ENCODE data around the gene ACTN4.
A peak's percentile ranks its signal among the peaks of the same experiment; 100 is the strongest.

ACTN4 gene

GRCh38 chr19:38730731-38731589 is 83.5 kb downstream of the ACTN4 start:
- intact Hi-C loops (cut with DNase I): no loop called here
- peak in 6 of 10 donors; percentile 5 to 65 (median 32) for DNase-seq

- intact Hi-C loops (cut with DNase I): no loop called here
- DNase-seq: peak in 6 of 10 donors; percentile 5 to 81 (median 30)
Observed at GRCh38 chr19:38731654-38732301, 84.3 kb downstream of the ACTN4 start.

DNA sequence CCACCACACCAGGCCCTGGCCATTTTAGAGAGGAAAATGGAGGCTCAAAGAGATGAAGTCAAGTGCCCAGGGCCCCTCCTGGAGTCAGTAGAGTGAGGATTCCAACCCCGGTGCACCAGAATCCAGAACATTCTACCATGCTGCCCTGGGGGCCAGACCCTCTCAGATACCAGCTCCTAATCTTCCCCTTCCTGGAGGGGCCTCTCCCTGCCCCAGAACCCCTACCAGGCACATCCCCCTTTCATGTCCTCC is 85.7 kb downstream of the ACTN4 start:
- DNase-seq: peak in 1 of 10 donors; percentile 6
- intact Hi-C loops (cut with DNase I): no loop called here

GRCh38 chr19:38733493-38734175 is 86.2 kb downstream of the ACTN4 start:
- intact Hi-C loops (cut with DNase I): no loop called here
- DNase-seq: peak in 5 of 10 donors; percentile 5 to 80 (median 63)

- peak in 1 of 10 donors; percentile 62 for DNase-seq
- intact Hi-C loops (cut with DNase I): no loop called here
Observed at GRCh38 chr19:38734176-38734425, 86.7 kb downstream of the ACTN4 start.

DNA sequence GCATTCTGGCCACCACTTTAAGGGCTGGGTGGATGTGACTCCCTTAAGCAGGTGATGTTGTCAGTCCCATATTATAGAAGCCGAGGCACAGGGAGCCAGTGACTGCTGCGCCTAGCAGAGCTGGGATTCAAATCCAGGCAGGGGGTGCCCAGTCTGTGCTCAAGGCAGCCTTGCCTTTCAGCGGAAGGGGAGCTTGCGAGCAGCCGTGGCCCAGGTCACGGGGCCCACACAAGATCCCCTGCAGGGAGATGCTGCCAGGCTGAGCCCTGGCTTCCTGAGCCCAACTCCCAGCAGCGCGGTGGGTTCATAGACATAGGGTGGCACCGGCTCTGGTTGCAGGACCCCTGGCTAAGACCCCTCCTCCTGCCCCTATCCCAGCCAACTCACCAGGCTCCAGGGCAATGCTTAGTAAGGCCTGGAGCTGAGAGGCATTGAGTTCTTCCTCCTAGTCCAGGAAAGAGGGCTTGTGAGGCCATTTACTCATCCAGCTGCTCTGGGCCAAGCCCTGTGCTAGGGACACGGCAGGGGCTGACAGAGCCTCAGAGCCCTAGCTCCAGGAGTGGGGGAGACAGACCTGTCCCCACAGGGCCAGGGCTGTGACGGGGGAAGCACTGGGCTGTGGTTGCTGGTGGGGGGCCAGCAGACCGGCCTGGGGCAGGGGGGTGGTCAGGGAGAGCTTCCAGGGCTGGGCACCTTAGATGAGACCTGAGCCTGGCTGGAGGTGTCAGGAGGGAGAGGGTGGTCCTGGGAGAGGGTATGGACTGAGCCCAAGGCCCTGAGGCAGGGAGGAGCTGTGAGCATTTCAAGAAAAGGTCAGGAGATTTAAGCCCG is 87.2 kb downstream of the ACTN4 start:
- DNase-seq: peak in 2 of 10 donors; percentile 72 to 81
- intact Hi-C loops (cut with DNase I): no loop called here

- intact Hi-C loops (cut with DNase I): no loop called here
- peak in 2 of 10 donors; percentile 41 to 57 for DNase-seq
Observed at GRCh38 chr19:38735257-38735686, 87.8 kb downstream of the ACTN4 start.

DNA sequence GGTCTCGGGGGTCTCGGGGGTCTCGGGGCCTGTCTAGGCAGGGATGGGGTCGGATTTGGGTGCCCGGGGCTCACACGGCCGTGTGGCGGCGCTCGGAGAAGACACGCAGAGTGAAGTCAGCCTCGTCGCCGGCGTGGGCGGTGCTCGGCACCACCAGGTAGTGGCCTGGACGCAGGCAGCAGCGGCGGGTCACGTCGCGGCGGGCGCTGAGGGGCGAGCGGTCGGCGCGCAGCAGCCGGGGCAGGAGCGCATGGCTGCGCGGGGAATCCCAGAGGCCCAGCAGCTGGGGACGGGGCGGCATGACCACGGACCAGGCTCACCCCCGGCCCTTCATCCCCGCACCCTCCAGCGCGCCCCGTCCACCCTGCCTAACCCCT is 88.6 kb downstream of the ACTN4 start:
- intact Hi-C loops (cut with DNase I): no loop called here
- DNase-seq: peak in 2 of 10 donors; percentile 74 to 80

DNA sequence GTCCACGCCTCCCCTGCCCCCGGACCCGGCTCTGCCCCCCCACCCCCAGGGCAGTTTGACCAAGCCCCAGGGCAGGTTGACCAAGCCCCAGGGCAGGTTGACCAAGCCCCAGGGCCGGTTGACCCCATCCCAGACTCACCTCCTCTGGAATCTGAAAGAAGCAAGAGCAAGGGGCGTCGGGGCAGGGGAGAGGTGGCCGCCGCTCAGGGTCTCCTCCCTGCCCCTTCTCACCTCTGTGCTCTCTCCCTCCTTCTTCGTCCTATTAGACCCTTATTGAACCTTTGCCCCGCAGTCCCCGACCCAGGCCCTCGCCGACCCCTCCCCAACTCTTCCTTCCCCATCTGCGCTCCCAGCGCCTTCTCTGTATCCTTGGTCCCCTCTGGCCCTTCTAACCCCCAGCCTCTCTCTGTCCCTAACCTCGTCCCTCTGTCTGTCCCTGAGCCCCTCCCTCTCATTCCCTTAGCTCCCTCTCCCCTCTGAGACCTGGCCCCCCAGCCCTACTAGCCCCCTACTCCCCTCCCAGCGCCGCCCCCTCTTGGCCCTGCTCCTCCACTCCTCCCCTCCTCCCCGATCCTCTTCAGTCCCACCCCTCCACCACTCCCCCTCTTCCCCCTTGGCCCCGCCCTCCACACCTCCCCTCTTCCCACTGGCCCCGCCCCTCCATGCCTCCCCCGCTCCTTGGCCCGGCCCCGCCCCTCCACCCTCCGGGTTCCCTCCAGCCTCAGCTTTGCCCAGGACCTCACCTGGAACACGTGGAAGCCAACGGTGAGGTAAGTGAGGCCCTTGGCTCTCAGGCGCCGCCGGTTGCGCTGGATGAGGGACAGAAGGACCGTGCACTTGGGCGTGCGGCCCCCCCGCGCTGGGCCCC is 89.2 kb downstream of the ACTN4 start:
- intact Hi-C loops (cut with DNase I): no loop called here
- DNase-seq: peak in 2 of 10 donors; percentile 63 to 76

- DNase-seq: peak in 2 of 10 donors; percentile 49 to 59
- intact Hi-C loops (cut with DNase I): no loop called here
Observed at GRCh38 chr19:38737281-38737865, 89.9 kb downstream of the ACTN4 start.

- intact Hi-C loops (cut with DNase I): no loop called here
- peak in 2 of 10 donors; percentile 71 for DNase-seq
Observed at GRCh38 chr19:38737921-38738737, 90.7 kb downstream of the ACTN4 start.

GRCh38 chr19:38739440-38740256 is 92.2 kb downstream of the ACTN4 start:
- peak in 1 of 10 donors; percentile 75 for DNase-seq
- intact Hi-C loops (cut with DNase I): no loop called here

DNA sequence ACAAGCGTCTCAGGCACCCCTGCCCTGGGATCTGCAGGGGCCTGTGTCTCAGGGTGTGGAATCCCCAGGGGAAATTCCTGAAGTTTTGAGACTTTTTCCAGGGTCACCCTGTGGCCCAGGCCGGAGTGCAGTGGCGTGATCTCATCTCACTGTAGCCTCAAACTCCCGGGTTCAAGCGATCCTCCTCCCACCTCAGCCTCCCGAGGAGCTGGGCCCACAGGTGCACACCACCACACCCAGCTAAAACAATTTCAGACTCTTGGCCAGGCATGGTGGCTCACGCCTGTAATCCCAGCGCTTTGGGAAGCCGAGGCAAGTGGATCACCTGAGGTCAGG is 92.8 kb downstream of the ACTN4 start:
- DNase-seq: peak in 1 of 10 donors; percentile 76
- intact Hi-C loops (cut with DNase I): no loop called here

DNA sequence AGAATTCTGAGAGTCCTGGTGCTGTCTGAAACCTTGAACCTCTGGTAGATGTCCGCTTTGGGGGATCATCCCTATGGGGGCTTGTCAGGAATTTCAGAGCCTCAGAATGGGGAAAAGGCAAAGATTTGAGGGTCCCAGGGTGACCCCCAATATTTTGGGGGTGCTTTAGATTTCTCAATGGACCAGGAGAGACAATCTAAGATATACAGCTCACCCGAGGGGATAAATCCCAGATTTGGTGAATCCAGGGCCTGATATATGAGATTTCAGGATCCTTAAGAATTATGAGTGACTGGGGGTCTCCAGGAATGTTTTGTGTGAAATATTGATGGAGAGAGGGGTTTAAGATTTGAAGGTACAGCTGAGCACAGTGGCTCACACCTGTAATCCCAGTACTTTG is 93.5 kb downstream of the ACTN4 start:
- intact Hi-C loops (cut with DNase I): no loop called here
- DNase-seq: no peak

DNA sequence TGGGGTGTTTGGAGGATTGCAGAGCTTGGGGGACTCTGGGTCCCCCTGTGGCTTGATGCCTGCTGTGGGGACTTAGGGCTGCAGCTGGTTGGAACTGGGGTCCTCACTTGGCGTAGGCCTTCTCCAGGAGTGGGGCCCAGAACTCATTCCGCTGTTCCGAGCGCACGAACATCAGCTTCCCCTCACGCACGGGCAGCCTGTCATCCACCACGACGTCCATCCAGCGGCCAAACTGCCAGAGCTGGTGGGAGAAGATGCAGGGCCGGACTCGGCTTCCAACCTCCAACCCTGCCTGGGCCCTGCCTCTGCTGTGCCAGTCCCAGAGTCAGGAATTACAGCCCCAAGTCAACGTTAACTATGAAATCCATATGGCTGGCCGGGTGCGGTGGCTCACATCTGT is 94.2 kb downstream of the ACTN4 start:
- intact Hi-C loops (cut with DNase I): no loop called here
- DNase-seq: peak in 2 of 10 donors; percentile 16 to 62

GRCh38 chr19:38742296-38742695 is 94.8 kb downstream of the ACTN4 start:
- no peak for DNase-seq

DNA sequence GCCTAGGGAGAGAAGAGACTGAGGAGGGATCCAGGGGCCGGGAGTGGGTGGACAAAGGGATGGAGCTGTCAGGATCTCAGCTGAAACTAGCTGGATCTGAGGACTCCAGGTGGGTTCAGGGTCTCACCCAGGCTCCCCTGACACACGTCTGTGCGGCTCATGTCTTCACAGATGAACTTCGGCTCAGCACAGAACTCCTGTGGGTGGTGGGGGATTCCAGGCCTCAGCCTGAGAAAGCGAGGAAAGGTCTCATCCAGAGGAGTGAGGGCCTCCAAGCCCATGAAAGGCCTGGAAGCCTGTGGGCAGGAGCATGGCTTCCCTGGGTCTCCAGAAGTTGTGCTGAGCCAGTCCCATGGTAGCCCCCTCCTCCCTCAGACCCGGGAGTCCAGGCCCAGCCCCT is 95.5 kb downstream of the ACTN4 start:
- DNase-seq: peak in 1 of 10 donors; percentile 70
- intact Hi-C loops (cut with DNase I): no loop called here

More at GRCh38 chr19:38742296-38742695, 94.8 kb downstream of the ACTN4 start:
- intact Hi-C loops (cut with DNase I): no loop called here

All from posterior cingulate gyrus (tissue), 11 donors.